Stimulated activated CD8-positive, alpha-beta memory T cell treated with anti-CD3 and anti-CD28 coated beads, Interleukin-4, amount 100 ng/mL, for 24 hours (primary cell): Measurements from ENCODE around the gene GUK1.
"Not testable (repeated sequence)": the region's sequence is repeated elsewhere in the genome, so short reads cannot be mapped to it uniquely, and the experiment has no call there.

ENCODE experiments used
- DNase-seq: peaks from one replicate; pipeline ENCODE4 v3.0.0-alpha.2; 2020; ENCODE audit warnings: low read depth

Gene GUK1

GRCh38 chr1:228163007-228163753, 23.1 kb downstream of the GUK1 start:
- no peak for DNase-seq

- DNase-seq: no peak
Measured at GRCh38 chr1:228163776-228164519, 23.9 kb downstream of the GUK1 start.

GRCh38 chr1:228164561-228165371, 24.7 kb downstream of the GUK1 start:
- no peak for DNase-seq

GRCh38 chr1:228165372-228166169, 25.5 kb downstream of the GUK1 start, which contains the start of gene IBA57:
IBA57 (plus strand) TSS chr1:228165804; CDS start chr1:228165817, 13 bp downstream.
- DNase-seq: peak; percentile 99

- DNase-seq: peak; percentile 31
Measured at GRCh38 chr1:228166170-228166936, 26.3 kb downstream of the GUK1 start.

GRCh38 chr1:228168563-228169270, 28.6 kb downstream of the GUK1 start:
- no peak for DNase-seq

GRCh38 chr1:228169345-228169744, 29.3 kb downstream of the GUK1 start:
- DNase-seq: no peak

GRCh38 chr1:228170666-228171065, 30.6 kb downstream of the GUK1 start:
- DNase-seq: no peak

GRCh38 chr1:228171221-228171891, 31.3 kb downstream of the GUK1 start:
- no peak for DNase-seq

GRCh38 chr1:228172591-228173527, 32.8 kb downstream of the GUK1 start:
- DNase-seq: no peak

- not testable (repeated sequence) for DNase-seq
Measured at GRCh38 chr1:228173528-228174481, 33.7 kb downstream of the GUK1 start.

GRCh38 chr1:228174482-228175315, 34.6 kb downstream of the GUK1 start:
- no peak for DNase-seq

GRCh38 chr1:228175316-228176023, 35.4 kb downstream of the GUK1 start:
- DNase-seq: no peak

- DNase-seq: no peak
Measured at GRCh38 chr1:228176024-228176395, 35.9 kb downstream of the GUK1 start.

GRCh38 chr1:228176461-228177182, 36.5 kb downstream of the GUK1 start:
- no peak for DNase-seq
